ENCODE measurements around the gene MAP2K5. TPM values are rescaled to one million over a fixed set of nuclear protein-coding genes. Genes with fewer than 3 reads are reported as not detected.

MAP2K5 gene
- total and polyA plus RNA-seq, 9 of the 15 experiments (the other 6 are each of a cell fraction or from before 2014, with no cell fraction given) = 0.41 to 16.5 (median 7.5) TPM

DNA sequence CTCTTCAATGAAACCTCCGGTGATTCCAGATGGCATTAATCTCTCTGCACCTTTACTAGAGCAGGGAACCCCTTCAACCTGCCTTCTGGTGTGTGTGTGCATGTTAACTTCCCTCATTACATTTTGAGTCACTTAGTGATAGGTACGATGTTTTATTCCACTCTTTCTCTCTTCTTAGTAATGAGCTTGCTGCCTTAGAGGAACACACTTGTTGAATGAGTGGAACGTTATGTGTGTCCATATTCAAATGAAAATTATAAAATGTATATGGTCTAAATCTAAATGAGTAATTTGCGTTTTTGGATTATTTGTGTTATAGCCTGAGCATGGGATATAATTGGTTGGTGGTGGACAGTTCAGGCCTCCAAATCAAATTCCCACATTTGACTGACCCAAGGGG lies 12.1 kb downstream of the MAP2K5 start (continued):
- TF ChIP-seq, protein P1, sequence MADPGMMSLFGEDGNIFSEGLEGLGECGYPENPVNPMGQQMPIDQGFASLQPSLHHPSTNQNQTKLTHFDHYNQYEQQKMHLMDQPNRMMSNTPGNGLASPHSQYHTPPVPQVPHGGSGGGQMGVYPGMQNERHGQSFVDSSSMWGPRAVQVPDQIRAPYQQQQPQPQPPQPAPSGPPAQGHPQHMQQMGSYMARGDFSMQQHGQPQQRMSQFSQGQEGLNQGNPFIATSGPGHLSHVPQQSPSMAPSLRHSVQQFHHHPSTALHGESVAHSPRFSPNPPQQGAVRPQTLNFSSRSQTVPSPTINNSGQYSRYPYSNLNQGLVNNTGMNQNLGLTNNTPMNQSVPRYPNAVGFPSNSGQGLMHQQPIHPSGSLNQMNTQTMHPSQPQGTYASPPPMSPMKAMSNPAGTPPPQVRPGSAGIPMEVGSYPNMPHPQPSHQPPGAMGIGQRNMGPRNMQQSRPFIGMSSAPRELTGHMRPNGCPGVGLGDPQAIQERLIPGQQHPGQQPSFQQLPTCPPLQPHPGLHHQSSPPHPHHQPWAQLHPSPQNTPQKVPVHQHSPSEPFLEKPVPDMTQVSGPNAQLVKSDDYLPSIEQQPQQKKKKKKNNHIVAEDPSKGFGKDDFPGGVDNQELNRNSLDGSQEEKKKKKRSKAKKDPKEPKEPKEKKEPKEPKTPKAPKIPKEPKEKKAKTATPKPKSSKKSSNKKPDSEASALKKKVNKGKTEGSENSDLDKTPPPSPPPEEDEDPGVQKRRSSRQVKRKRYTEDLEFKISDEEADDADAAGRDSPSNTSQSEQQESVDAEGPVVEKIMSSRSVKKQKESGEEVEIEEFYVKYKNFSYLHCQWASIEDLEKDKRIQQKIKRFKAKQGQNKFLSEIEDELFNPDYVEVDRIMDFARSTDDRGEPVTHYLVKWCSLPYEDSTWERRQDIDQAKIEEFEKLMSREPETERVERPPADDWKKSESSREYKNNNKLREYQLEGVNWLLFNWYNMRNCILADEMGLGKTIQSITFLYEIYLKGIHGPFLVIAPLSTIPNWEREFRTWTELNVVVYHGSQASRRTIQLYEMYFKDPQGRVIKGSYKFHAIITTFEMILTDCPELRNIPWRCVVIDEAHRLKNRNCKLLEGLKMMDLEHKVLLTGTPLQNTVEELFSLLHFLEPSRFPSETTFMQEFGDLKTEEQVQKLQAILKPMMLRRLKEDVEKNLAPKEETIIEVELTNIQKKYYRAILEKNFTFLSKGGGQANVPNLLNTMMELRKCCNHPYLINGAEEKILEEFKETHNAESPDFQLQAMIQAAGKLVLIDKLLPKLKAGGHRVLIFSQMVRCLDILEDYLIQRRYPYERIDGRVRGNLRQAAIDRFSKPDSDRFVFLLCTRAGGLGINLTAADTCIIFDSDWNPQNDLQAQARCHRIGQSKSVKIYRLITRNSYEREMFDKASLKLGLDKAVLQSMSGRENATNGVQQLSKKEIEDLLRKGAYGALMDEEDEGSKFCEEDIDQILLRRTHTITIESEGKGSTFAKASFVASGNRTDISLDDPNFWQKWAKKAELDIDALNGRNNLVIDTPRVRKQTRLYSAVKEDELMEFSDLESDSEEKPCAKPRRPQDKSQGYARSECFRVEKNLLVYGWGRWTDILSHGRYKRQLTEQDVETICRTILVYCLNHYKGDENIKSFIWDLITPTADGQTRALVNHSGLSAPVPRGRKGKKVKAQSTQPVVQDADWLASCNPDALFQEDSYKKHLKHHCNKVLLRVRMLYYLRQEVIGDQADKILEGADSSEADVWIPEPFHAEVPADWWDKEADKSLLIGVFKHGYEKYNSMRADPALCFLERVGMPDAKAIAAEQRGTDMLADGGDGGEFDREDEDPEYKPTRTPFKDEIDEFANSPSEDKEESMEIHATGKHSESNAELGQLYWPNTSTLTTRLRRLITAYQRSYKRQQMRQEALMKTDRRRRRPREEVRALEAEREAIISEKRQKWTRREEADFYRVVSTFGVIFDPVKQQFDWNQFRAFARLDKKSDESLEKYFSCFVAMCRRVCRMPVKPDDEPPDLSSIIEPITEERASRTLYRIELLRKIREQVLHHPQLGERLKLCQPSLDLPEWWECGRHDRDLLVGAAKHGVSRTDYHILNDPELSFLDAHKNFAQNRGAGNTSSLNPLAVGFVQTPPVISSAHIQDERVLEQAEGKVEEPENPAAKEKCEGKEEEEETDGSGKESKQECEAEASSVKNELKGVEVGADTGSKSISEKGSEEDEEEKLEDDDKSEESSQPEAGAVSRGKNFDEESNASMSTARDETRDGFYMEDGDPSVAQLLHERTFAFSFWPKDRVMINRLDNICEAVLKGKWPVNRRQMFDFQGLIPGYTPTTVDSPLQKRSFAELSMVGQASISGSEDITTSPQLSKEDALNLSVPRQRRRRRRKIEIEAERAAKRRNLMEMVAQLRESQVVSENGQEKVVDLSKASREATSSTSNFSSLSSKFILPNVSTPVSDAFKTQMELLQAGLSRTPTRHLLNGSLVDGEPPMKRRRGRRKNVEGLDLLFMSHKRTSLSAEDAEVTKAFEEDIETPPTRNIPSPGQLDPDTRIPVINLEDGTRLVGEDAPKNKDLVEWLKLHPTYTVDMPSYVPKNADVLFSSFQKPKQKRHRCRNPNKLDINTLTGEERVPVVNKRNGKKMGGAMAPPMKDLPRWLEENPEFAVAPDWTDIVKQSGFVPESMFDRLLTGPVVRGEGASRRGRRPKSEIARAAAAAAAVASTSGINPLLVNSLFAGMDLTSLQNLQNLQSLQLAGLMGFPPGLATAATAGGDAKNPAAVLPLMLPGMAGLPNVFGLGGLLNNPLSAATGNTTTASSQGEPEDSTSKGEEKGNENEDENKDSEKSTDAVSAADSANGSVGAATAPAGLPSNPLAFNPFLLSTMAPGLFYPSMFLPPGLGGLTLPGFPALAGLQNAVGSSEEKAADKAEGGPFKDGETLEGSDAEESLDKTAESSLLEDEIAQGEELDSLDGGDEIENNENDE (IDR thresholded peaks at IDR 0.05; ENCODE audit: low read depth, low read length) = no peak
- TF ChIP-seq, protein P2, sequence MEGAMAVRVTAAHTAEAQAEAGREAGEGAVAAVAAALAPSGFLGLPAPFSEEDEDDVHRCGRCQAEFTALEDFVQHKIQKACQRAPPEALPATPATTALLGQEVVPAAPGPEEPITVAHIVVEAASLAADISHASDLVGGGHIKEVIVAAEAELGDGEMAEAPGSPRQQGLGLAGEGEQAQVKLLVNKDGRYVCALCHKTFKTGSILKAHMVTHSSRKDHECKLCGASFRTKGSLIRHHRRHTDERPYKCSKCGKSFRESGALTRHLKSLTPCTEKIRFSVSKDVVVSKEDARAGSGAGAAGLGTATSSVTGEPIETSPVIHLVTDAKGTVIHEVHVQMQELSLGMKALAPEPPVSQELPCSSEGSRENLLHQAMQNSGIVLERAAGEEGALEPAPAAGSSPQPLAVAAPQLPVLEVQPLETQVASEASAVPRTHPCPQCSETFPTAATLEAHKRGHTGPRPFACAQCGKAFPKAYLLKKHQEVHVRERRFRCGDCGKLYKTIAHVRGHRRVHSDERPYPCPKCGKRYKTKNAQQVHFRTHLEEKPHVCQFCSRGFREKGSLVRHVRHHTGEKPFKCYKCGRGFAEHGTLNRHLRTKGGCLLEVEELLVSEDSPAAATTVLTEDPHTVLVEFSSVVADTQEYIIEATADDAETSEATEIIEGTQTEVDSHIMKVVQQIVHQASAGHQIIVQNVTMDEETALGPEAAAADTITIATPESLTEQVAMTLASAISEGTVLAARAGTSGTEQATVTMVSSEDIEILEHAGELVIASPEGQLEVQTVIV (CRISPR knock-in tag; IDR thresholded peaks at IDR 0.05; ENCODE audit: borderline replicate concordance) = no peak
- TF ChIP-seq ZFPM2 (CRISPR knock-in tag; IDR thresholded peaks at IDR 0.05) (no peak), TCF7 (IDR thresholded peaks at IDR 0.05; ENCODE audit: borderline replicate concordance) (no peak)
